Measurements from ENCODE around the gene KIFC3.

GRCh38 chr16:57804111-57804837, 2.0 kb upstream of the KIFC3 start:
- TF ChIP-seq CTCF (IDR thresholded peaks at IDR 0.05) (no peak), EP300 (IDR thresholded peaks at IDR 0.05) (no peak), POLR2A (IDR thresholded peaks at IDR 0.05) (no peak)
